Gastroesophageal sphincter (tissue), 4 donors: ENCODE measurements around the gene TMIE. TPM values are rescaled to one million over a fixed set of nuclear protein-coding genes. Genes with fewer than 3 reads are reported as not detected.

Experiments
- ATAC-seq: fragments of 150-250 bp; one replicate; pipeline ENCODE4 v1.9.1; 2016; ENCODE audit warnings: mild to moderate bottlenecking, moderate library complexity
- H3K27ac ChIP-seq, 4 donors: fragments of 200-600 bp; sonication (generic) in 3 of 4; 1 replicate in 3 of 4; 2 replicates in 1 of 4; pipeline ENCODE4 v1.5.1; 2016 to 2019
- H3K27me3 ChIP-seq: fragments of 200-600 bp; sonication (generic); one replicate; pipeline ENCODE4 v1.5.1; 2019
- H3K36me3 ChIP-seq, 2 donors: fragments of 200-600 bp; sonication (generic); one replicate each; pipeline ENCODE4 v1.5.1; 2019; ENCODE audit warnings: control low read depth in 1 of 2
- H3K4me1 ChIP-seq, 3 donors: fragments of 200-600 bp; sonication (generic); 1 replicate in 2 of 3; 2 replicates in 1 of 3; pipeline ENCODE4 v1.5.1; 2016 to 2019; ENCODE audit warnings: control low read depth in 2 of 3
- H3K4me3 ChIP-seq, 2 donors: fragments of 200-600 bp; sonication (generic); one replicate each; pipeline ENCODE4 v1.5.1; 2019; ENCODE audit warnings: mild to moderate bottlenecking in 1 of 2, moderate library complexity in 1 of 2
- H3K9me3 ChIP-seq, 3 donors: fragments of 200-600 bp; sonication (generic); one replicate each; pipeline ENCODE4 v1.5.1; 2017 to 2019; ENCODE audit warnings: control low read depth in 2 of 3
- EP300 ChIP-seq: sonication (generic); formaldehyde crosslinking; IDR thresholded peaks from one replicate; pipeline ENCODE4 v1.6.1; 2017; ENCODE audit warnings: antibody characterized with exemption, mild to moderate bottlenecking
- POLR2A ChIP-seq, 2 donors: fragments of 450-650 bp; IDR thresholded peaks; one replicate each; pipeline ENCODE4 v1.6.1; 2017; ENCODE audit warnings: antibody characterized with exemption in 2 of 2, mild to moderate bottlenecking in 2 of 2, moderate library complexity in 1 of 2
- POLR2AphosphoS5 ChIP-seq: sonication (generic); formaldehyde crosslinking; IDR thresholded peaks from one replicate; pipeline ENCODE4 v1.6.1; 2017; ENCODE audit warnings: antibody characterized with exemption
- WGBS, 2 donors: methylation state at CpG; one replicate each; pipeline ENCODE4 v1.1.5; 2018; ENCODE audit warnings: low coverage in 1 of 2; 5-methylcytosine and 5-hydroxymethylcytosine counted together
- total RNA-seq, 4 donors: library from RNA; depleted of rRNA; stranded (reverse); fragments of >200 nt; gene quantifications; one replicate each; pipeline ENCODE4 v1.1.0, GENCODE V29; 2016
- TF ChIP-seq, protein P1 (sequence below), 4 experiments: fragments of 200-600 bp in 2 of 4; fragments of 450-650 bp in 2 of 4; sonication (generic) in 1 of 4; IDR thresholded peaks; one replicate each; pipeline ENCODE4 v1.5.1; 2017 to 2019; ENCODE audit warnings: antibody characterized with exemption in 4 of 4, mild to moderate bottlenecking in 2 of 4, moderate library complexity in 2 of 4

Gene TMIE
- total RNA-seq, 4 donors from 2014 or later, result 0.15 to 1.4 (median 0.69) TPM; not detected in 1

GRCh38 chr3:46712191-46713049, 11.2 kb downstream of the TMIE start:
- H3K36me3 ChIP-seq, result no peaks in the 10 kb centered on the region
- ATAC-seq, result no peak
- H3K27ac ChIP-seq, result no peak overlapping the region
- TF ChIP-seq POLR2AphosphoS5, result no peak
- TF ChIP-seq, protein P1, sequence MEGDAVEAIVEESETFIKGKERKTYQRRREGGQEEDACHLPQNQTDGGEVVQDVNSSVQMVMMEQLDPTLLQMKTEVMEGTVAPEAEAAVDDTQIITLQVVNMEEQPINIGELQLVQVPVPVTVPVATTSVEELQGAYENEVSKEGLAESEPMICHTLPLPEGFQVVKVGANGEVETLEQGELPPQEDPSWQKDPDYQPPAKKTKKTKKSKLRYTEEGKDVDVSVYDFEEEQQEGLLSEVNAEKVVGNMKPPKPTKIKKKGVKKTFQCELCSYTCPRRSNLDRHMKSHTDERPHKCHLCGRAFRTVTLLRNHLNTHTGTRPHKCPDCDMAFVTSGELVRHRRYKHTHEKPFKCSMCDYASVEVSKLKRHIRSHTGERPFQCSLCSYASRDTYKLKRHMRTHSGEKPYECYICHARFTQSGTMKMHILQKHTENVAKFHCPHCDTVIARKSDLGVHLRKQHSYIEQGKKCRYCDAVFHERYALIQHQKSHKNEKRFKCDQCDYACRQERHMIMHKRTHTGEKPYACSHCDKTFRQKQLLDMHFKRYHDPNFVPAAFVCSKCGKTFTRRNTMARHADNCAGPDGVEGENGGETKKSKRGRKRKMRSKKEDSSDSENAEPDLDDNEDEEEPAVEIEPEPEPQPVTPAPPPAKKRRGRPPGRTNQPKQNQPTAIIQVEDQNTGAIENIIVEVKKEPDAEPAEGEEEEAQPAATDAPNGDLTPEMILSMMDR (IDR thresholded peaks at IDR 0.05), result no peak
- TF ChIP-seq EP300, result no peak
- TF ChIP-seq POLR2A (IDR thresholded peaks at IDR 0.05), result no peak
- H3K27me3 ChIP-seq, result peaks cover 13% of the 10 kb centered on the region
- H3K4me3 ChIP-seq, result no peak overlapping the region
- H3K9me3 ChIP-seq, result no peaks in the 10 kb centered on the region
- WGBS, 2 donors, result 100% methylated on average over 1 of the region's 13 CpGs; no CpG with 5 or more reads in 1 of the 2 donors
- no peaks in the 10 kb centered on the region for H3K4me1 ChIP-seq

GRCh38 chr3:46713050-46713897, 12.1 kb downstream of the TMIE start:
- Histone ChIP-seq H3K9me3 (no peaks in the 10 kb centered on the region), H3K27me3 (peaks cover 22% of the 10 kb centered on the region), H3K36me3 (no peaks in the 10 kb centered on the region), H3K27ac (no peak overlapping the region), H3K4me1 (no peaks in the 10 kb centered on the region), H3K4me3 (no peak overlapping the region)
- ATAC-seq, result no peak
- WGBS, 2 donors, result 82 to 84% methylated on average over 5 to 10 of the region's 14 CpGs
- TF ChIP-seq POLR2AphosphoS5, result no peak
- TF ChIP-seq, protein P1 (IDR thresholded peaks at IDR 0.05), result no peak
- TF ChIP-seq EP300, result no peak
- no peak for TF ChIP-seq POLR2A (IDR thresholded peaks at IDR 0.05)

GRCh38 chr3:46713898-46714552, 12.8 kb downstream of the TMIE start:
- TF ChIP-seq POLR2AphosphoS5 (no peak), POLR2A (IDR thresholded peaks at IDR 0.05) (no peak), EP300 (no peak)
- TF ChIP-seq, protein P1 (IDR thresholded peaks at IDR 0.05), result no peak
- WGBS, 2 donors, result 80% methylated on average over 1 of the region's 22 CpGs; no CpG with 5 or more reads in 1 of the 2 donors
- Histone ChIP-seq H3K27me3 (peaks cover 29% of the 10 kb centered on the region), H3K27ac (no peak overlapping the region), H3K36me3 (no peaks in the 10 kb centered on the region), H3K4me3 (no peak overlapping the region), H3K9me3 (no peaks in the 10 kb centered on the region), H3K4me1 (no peaks in the 10 kb centered on the region)
- ATAC-seq, result no peak

- WGBS, 2 donors, result 91 to 100% methylated on average over 3 to 8 of the region's 10 CpGs
Observed at GRCh38 chr3:46714728-46715506, 13.7 kb downstream of the TMIE start.

More at GRCh38 chr3:46714728-46715506, 13.7 kb downstream of the TMIE start:
- no peak overlapping the region for H3K27ac ChIP-seq
- no peak overlapping the region for H3K4me3 ChIP-seq
- H3K4me1 ChIP-seq, result no peaks in the 10 kb centered on the region
- no peak for ATAC-seq
- peaks cover 33% of the 10 kb centered on the region for H3K27me3 ChIP-seq
- H3K9me3 ChIP-seq, result no peaks in the 10 kb centered on the region
- no peaks in the 10 kb centered on the region for H3K36me3 ChIP-seq
- TF ChIP-seq POLR2A (IDR thresholded peaks at IDR 0.05), result no peak
- TF ChIP-seq EP300, result no peak
- no peak for TF ChIP-seq POLR2AphosphoS5
- TF ChIP-seq, protein P1 (IDR thresholded peaks at IDR 0.05), result no peak
